ENCODE measurements around the gene GDPD5. TPM values are rescaled to one million over a fixed set of nuclear protein-coding genes. Genes with fewer than 3 reads are reported as not detected.
A peak's percentile ranks its signal among the peaks of the same experiment; 100 is the strongest.

The GDPD5 gene
- total and polyA plus RNA-seq, 9 of the 15 experiments (the other 6 are each of a cell fraction or from before 2014, with no cell fraction given): 0.32 to 27.3 (median 8.0) TPM

DNA sequence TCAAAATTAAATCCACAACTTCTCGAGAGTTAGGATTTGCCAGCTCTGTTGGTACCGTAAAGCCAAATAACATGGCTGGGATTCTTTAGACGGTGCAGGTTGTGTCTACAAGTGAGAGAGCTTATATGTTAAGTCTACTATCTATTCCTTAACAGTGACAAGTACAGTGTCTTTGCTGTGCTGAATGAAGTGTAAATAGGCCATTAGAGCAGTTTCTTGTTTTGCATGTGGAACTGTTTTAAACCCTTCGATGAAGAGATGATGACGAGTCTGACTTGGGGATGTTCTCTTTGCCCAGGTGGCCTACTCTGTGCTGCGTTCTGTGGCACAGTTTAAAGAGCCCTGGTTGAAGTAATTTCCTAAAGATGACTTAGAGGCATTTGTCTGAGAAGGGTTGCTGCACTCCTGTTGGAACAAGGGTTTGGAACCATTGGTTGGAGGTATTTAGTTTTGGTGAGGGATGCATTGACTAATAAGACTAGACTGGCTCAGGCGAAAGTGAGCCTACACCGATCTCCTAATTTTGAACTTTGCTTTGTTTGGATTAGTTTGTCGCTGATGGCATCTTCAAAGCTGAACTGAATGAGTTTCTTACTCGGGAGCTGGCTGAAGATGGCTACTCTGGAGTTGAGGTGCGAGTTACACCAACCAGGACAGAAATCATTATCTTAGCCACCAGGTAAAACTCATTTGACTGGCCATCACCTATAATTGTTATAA lies 125.4 kb downstream of the GDPD5 start (continued):
- TF ChIP-seq, protein P1, sequence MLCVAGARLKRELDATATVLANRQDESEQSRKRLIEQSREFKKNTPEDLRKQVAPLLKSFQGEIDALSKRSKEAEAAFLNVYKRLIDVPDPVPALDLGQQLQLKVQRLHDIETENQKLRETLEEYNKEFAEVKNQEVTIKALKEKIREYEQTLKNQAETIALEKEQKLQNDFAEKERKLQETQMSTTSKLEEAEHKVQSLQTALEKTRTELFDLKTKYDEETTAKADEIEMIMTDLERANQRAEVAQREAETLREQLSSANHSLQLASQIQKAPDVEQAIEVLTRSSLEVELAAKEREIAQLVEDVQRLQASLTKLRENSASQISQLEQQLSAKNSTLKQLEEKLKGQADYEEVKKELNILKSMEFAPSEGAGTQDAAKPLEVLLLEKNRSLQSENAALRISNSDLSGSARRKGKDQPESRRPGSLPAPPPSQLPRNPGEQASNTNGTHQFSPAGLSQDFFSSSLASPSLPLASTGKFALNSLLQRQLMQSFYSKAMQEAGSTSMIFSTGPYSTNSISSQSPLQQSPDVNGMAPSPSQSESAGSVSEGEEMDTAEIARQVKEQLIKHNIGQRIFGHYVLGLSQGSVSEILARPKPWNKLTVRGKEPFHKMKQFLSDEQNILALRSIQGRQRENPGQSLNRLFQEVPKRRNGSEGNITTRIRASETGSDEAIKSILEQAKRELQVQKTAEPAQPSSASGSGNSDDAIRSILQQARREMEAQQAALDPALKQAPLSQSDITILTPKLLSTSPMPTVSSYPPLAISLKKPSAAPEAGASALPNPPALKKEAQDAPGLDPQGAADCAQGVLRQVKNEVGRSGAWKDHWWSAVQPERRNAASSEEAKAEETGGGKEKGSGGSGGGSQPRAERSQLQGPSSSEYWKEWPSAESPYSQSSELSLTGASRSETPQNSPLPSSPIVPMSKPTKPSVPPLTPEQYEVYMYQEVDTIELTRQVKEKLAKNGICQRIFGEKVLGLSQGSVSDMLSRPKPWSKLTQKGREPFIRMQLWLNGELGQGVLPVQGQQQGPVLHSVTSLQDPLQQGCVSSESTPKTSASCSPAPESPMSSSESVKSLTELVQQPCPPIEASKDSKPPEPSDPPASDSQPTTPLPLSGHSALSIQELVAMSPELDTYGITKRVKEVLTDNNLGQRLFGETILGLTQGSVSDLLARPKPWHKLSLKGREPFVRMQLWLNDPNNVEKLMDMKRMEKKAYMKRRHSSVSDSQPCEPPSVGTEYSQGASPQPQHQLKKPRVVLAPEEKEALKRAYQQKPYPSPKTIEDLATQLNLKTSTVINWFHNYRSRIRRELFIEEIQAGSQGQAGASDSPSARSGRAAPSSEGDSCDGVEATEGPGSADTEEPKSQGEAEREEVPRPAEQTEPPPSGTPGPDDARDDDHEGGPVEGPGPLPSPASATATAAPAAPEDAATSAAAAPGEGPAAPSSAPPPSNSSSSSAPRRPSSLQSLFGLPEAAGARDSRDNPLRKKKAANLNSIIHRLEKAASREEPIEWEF (CRISPR knock-in tag; IDR thresholded peaks at IDR 0.05): no peak
- TF ChIP-seq, protein P2, sequence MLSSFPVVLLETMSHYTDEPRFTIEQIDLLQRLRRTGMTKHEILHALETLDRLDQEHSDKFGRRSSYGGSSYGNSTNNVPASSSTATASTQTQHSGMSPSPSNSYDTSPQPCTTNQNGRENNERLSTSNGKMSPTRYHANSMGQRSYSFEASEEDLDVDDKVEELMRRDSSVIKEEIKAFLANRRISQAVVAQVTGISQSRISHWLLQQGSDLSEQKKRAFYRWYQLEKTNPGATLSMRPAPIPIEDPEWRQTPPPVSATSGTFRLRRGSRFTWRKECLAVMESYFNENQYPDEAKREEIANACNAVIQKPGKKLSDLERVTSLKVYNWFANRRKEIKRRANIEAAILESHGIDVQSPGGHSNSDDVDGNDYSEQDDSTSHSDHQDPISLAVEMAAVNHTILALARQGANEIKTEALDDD (IDR thresholded peaks at IDR 0.05): 0 out of 2 replicates have a peak, but pooled peaks have one; percentile 40
- peak; percentile 16 for TF ChIP-seq TAF1 (IDR thresholded peaks at IDR 0.05; ENCODE audit: control insufficient read depth, extremely low read depth, insufficient read depth, low read length, severe bottlenecking)
- TF ChIP-seq MAFF (IDR thresholded peaks at IDR 0.05; ENCODE audit: low read length): no peak
- no peak for TF ChIP-seq ZBTB11 (CRISPR knock-in tag; IDR thresholded peaks at IDR 0.05)
- no peak for TF ChIP-seq ZNF699 (CRISPR knock-in tag; IDR thresholded peaks at IDR 0.05; ENCODE audit: insufficient replicate concordance)
- no peak for TF ChIP-seq ZNF354B (CRISPR knock-in tag; IDR thresholded peaks at IDR 0.05)
- TF ChIP-seq, protein P3, sequence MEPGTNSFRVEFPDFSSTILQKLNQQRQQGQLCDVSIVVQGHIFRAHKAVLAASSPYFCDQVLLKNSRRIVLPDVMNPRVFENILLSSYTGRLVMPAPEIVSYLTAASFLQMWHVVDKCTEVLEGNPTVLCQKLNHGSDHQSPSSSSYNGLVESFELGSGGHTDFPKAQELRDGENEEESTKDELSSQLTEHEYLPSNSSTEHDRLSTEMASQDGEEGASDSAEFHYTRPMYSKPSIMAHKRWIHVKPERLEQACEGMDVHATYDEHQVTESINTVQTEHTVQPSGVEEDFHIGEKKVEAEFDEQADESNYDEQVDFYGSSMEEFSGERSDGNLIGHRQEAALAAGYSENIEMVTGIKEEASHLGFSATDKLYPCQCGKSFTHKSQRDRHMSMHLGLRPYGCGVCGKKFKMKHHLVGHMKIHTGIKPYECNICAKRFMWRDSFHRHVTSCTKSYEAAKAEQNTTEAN (CRISPR knock-in tag; IDR thresholded peaks at IDR 0.05): no peak; the same call in 1 of the 2 replicates
- no peak for TF ChIP-seq ETV5 (CRISPR knock-in tag; IDR thresholded peaks at IDR 0.05; ENCODE audit: low read depth)
- no peak for TF ChIP-seq HDAC6 (IDR thresholded peaks at IDR 0.05; ENCODE audit: low read depth, low read length)
- 0 out of 2 replicates have a peak, but pooled peaks have one; percentile 40 for TF ChIP-seq BACH1 (tag; IDR thresholded peaks at IDR 0.05)
- no peak for TF ChIP-seq KDM2B (CRISPR knock-in tag; IDR thresholded peaks at IDR 0.05)
- TF ChIP-seq MTA1 (IDR thresholded peaks at IDR 0.05; ENCODE audit: borderline replicate concordance): no peak
- no peak for TF ChIP-seq ZNF133 (CRISPR knock-in tag; IDR thresholded peaks at IDR 0.05)
